Measurements from ENCODE around the gene TCTN1. TPM values are rescaled to one million over a fixed set of nuclear protein-coding genes. Genes with fewer than 3 reads are reported as not detected.

The TCTN1 gene
- total RNA-seq, 1 experiment from 2014 or later = 11.1 TPM

DNA sequence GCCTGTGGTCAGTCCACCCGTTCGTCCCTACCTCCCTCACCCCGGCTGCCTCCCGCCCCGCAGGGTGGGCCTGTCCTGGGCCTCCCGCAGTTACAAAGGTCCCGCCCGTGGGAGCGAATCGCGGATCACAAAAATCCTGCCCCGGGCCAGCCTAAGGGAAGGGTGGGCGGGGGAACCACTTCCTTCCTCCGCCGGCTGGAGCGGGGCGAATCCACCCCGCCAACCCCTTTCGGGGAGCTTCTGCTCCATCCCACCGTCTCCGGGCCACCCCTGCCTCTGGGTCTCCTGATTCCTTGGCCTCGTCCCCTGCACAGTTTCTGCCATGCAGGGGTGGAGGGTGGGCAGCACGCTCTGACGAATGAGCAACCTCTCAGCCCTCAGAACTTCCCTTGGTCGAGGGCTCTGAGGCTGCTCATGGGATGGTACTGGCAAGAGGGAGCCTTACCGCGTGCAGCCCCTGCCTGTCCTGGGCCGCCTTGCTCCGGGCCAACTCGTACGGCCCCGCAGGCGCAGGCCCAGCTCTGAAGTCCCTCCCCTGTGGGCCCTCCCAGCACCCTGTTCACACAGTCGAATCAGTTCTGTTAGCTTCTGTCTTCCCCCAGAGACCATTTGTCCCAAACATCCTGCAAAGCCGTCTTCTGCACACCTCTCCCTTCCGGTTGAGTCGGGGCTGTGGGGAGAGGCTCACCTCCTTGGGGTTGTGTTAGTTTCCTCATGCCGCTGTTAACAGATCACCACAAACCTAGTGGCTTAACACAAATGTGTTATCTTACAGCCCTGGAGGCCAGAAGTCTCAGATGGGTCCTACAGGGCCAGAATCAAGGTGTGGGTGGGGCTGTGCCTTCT lies 75.6 kb downstream of the TCTN1 start:
- H3K14ac ChIP-seq (ENCODE audit: insufficient read depth, low read length) = peak overlapping the region; percentile 9; the same call in 1 of the 2 replicates
- H3K27ac ChIP-seq (ENCODE audit: insufficient read length, low read depth, low read length) = no peak overlapping the region
- no peak overlapping the region for H2BK12ac ChIP-seq (ENCODE audit: insufficient read length, low read depth, low read length)
- Mint-ChIP-seq H3K4me1 (peaks cover 10 to 26% of the 10 kb centered on the region in 2 experiments), H3K9me3 (peaks cover 0 to 4% of the 10 kb centered on the region in 2 experiments; a peak in 2 of 5 replicates), H3K4me3 (peak overlapping the region; percentile 79 to 88), H3K36me3 (ENCODE audit: insufficient read depth in 1 of 3, low read depth in 3 of 3) (peaks cover 0 to 10% (median 0%) of the 10 kb centered on the region in 3 experiments; a peak in 5 of 7 replicates), H3K27me3 (ENCODE audit: low read depth) (peaks cover 31% of the 10 kb centered on the region), H3K27ac (peak overlapping the region; percentile 83 to 92 (median 87))
- H2AFZ ChIP-seq (ENCODE audit: low read length) = no peak overlapping the region
- peaks cover 4% of the 10 kb centered on the region; the same call in 1 of the 2 replicates for H3K27me3 ChIP-seq (ENCODE audit: insufficient read depth, low read length)
- no peak overlapping the region for H2AK5ac ChIP-seq (ENCODE audit: insufficient read length, low read length)
- no peak overlapping the region for H4K5ac ChIP-seq (ENCODE audit: insufficient read length, low read depth, low read length)
- peak overlapping the region; percentile 29 for H3K9ac ChIP-seq (ENCODE audit: extremely low read depth, insufficient read length, low read length)
- H3K23ac ChIP-seq (ENCODE audit: insufficient read length, low read depth, low read length) = no peak overlapping the region
- H2BK120ac ChIP-seq (ENCODE audit: low read depth, low read length, poor library complexity, severe bottlenecking) = no peak overlapping the region
- no peak overlapping the region for H3T11ph ChIP-seq (ENCODE audit: low read length)
- no peak overlapping the region for H2BK15ac ChIP-seq (ENCODE audit: low read depth, low read length)
- H3K4me2 ChIP-seq (ENCODE audit: insufficient read depth, insufficient read length, low read length) = peak overlapping the region; percentile 22
- H4K20me1 ChIP-seq (ENCODE audit: control insufficient read depth, insufficient read depth, insufficient read length) = no peaks in the 10 kb centered on the region
- no peaks in the 10 kb centered on the region for H3K9me3 ChIP-seq (ENCODE audit: control insufficient read depth, low read depth, low read length)
- peak; percentile 82 for DNase-seq
- H3K4me1 ChIP-seq (ENCODE audit: insufficient read depth, low read length) = no peaks in the 10 kb centered on the region
- no peak overlapping the region for H3K56ac ChIP-seq (ENCODE audit: insufficient read length, low read depth, low read length)
- H3K79me1 ChIP-seq (ENCODE audit: insufficient read depth, low read depth, low read length, poor library complexity, severe bottlenecking) = no peaks in the 10 kb centered on the region
- H3K79me2 ChIP-seq (ENCODE audit: insufficient read depth, low read length) = no peaks in the 10 kb centered on the region
- H2BK5ac ChIP-seq (ENCODE audit: insufficient read length, low read length) = no peak overlapping the region
- H3K23me2 ChIP-seq (ENCODE audit: insufficient read length, low read depth, low read length, poor library complexity, severe bottlenecking) = peaks cover 9% of the 10 kb centered on the region
- no CpG with 5 or more reads among the region's 38 CpGs for WGBS (ENCODE audit: extremely low coverage, insufficient read length, low lambda C conversion rate)
- H4K8ac ChIP-seq (replicated peaks; ENCODE audit: insufficient read length, low read depth, low read length) = no peak overlapping the region
- no peak overlapping the region for H2BK20ac ChIP-seq (ENCODE audit: low read depth, low read length, poor library complexity, severe bottlenecking)
- H3K18ac ChIP-seq (ENCODE audit: insufficient read length, low read depth, low read length) = peak overlapping the region; percentile 91
- H4K91ac ChIP-seq (ENCODE audit: insufficient read length, low read depth, low read length) = no peak overlapping the region
- no peak overlapping the region for H3K4ac ChIP-seq (ENCODE audit: low read depth, low read length)
- TF ChIP-seq, protein P1, sequence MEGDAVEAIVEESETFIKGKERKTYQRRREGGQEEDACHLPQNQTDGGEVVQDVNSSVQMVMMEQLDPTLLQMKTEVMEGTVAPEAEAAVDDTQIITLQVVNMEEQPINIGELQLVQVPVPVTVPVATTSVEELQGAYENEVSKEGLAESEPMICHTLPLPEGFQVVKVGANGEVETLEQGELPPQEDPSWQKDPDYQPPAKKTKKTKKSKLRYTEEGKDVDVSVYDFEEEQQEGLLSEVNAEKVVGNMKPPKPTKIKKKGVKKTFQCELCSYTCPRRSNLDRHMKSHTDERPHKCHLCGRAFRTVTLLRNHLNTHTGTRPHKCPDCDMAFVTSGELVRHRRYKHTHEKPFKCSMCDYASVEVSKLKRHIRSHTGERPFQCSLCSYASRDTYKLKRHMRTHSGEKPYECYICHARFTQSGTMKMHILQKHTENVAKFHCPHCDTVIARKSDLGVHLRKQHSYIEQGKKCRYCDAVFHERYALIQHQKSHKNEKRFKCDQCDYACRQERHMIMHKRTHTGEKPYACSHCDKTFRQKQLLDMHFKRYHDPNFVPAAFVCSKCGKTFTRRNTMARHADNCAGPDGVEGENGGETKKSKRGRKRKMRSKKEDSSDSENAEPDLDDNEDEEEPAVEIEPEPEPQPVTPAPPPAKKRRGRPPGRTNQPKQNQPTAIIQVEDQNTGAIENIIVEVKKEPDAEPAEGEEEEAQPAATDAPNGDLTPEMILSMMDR (conservative IDR thresholded peaks at IDR 0.05) = no peak

All from H9 (cell line).